ENCODE results near the gene SLC39A7.

Gene SLC39A7

DNA sequence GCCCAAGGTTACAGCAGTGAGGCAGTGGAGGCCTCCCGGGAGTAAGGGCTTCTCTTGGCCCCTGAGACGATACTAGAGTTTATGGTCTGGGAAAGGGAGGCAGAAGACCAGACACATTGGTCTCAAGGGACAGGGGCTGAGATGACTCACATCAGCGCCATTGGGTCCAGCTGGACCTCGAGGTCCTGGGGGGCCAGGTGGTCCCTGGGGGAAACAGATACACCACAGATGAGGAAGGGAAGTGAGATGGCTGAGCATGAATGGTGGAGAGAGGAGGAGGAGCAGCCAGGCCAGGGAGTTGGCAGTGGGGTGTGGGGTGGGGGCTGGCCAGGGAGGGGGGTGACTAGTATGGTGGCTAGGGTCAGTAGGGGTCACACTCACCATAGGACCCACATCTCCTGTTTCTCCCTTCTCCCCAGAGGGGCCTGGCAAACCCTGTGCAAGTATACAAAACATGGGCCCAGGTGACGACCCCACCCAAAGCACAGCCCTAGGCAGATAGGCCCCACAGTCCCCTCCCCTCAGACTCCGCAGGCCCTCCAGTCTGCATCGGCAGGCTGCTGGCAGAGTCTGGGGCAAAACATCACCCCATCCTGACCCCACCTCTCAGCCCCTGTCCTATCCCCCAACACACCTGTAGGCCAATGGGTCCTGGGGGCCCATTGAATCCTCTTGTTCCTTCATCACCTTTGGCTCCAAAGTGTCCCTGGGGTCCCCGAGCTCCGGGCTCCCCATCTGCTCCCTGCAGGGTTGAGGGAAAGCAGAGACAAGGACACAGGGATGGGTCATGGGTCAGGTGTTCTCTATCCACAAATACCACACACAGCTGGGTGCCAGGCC is 30.3 kb upstream of the SLC39A7 start:
- no peak for DNase-seq (ENCODE audit: low read depth)

DNA sequence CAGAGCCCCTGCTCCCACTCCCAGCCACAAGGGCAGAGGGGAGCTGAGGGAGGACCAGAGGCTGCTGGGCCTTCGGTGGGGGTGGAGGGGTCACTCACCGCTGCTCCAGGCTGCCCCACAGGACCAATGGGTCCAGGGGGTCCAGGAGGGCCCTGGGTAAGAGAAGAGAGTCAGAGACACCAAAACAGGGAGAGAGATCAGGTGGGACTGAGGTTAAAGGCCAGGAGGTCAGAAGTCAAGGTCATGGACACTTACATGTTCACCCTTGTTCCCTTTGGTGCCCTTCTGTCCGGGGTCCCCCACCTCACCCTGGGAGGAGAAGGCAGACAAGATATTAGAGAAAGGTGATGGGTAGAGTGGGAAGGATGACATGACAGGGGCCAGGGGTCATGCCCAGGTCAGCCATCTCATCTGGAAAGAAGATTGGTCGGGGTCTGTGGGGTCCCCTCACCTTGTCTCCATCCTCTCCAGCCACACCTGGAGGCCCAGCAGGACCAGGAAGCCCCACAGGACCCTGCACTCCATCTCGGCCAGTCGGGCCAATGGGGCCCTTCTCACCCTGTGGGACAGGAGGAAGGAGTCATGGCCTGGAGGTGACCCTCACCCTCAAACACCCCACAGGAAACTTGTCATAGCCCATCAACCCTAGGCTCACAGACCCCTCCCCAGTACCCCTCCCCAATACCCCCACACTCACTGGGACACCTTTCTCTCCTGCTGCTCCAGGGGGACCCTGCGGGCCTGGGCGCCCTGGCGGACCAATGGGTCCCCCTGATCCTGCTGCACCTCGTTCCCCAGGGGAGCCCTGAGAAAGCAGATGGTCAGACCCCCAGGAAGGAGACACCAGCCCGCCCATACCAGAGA is 29.4 kb upstream of the SLC39A7 start:
- DNase-seq (ENCODE audit: low read depth): no peak

- no peak for DNase-seq (ENCODE audit: low read depth)
Measured at GRCh38 chr6:33171880-33172687, 28.6 kb upstream of the SLC39A7 start.

- DNase-seq (ENCODE audit: low read depth): no peak
Measured at GRCh38 chr6:33172688-33173534, 27.8 kb upstream of the SLC39A7 start.

DNA sequence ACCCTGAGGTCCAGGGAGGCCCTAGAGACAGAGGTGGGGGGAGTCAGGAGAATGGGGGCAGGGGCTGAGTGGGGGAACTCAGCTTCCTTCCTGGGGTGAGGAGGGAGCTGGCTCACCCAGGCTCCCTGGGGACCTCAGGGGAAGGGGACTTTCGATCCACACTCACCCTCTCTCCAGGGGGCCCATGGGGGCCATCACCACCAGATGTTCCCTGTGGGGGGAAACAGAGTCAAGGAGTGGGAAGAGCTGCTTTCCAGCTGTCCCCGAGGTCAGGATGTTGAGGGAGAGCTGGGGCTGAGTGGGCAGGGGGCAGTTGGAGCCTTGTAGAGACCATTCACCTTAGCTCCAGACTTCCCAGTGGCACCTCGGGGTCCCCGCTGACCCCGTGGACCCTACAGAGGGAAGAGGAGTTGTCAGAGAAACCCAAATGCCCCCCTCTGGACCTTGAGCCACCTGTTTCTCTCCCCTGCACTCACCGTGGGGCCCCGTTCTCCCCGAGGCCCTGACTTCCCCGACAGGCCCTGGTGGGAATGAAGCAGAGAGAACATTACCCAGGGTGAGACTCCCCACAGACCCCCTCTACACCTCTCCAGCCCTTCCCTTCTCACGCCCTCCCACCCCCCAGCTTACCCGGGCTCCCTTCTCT is 27.0 kb upstream of the SLC39A7 start:
- no peak for DNase-seq (ENCODE audit: low read depth)

DNA sequence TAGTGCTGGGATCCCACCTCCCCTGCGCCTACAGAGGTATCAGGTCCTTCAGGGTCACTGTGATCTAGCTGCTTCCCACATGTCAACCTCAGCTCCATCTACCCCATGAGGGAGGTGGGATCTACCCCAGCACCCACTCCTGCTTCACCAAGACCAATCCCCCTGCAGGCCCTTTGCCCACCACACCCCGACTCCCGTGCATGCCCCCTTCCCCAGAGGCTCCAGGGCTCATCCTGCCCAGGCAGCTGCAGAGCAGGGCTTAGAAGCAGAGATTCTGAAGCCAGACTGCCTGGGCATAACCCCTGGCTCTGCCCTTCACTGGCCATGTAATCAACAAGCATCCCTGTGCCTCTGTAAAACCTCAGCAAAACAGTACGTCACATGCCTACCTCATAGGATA is 25.9 kb upstream of the SLC39A7 start:
- DNase-seq (ENCODE audit: low read depth): no peak

GRCh38 chr6:33175436-33176069 is 25.1 kb upstream of the SLC39A7 start:
- no peak for DNase-seq (ENCODE audit: low read depth)

DNA sequence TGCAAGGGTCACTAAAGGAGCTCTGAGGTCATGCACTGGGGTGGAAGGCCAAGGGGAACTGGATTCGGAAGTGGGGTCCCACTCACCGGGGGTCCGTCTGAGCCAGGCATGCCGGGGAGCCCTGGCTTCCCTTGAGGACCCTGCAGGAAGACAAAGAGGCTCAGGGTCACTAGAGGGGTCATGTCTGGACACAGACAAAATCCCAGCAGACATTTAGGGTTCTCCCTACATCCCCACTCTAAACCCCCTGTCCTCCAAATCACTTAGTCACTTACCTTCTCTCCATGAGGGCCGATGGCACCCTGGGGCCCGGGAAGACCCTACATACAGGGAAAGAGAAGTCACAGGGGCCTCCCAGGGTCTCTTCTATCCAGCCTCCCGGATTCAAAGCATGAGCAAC is 23.8 kb upstream of the SLC39A7 start:
- DNase-seq (ENCODE audit: low read depth): no peak

GRCh38 chr6:33177552-33178446 is 22.9 kb upstream of the SLC39A7 start:
- DNase-seq (ENCODE audit: low read depth): no peak

- DNase-seq (ENCODE audit: low read depth): no peak
Measured at GRCh38 chr6:33178755-33179475, 21.8 kb upstream of the SLC39A7 start.

GRCh38 chr6:33181141-33181540 is 19.5 kb upstream of the SLC39A7 start:
- no peak for DNase-seq (ENCODE audit: low read depth)

DNA sequence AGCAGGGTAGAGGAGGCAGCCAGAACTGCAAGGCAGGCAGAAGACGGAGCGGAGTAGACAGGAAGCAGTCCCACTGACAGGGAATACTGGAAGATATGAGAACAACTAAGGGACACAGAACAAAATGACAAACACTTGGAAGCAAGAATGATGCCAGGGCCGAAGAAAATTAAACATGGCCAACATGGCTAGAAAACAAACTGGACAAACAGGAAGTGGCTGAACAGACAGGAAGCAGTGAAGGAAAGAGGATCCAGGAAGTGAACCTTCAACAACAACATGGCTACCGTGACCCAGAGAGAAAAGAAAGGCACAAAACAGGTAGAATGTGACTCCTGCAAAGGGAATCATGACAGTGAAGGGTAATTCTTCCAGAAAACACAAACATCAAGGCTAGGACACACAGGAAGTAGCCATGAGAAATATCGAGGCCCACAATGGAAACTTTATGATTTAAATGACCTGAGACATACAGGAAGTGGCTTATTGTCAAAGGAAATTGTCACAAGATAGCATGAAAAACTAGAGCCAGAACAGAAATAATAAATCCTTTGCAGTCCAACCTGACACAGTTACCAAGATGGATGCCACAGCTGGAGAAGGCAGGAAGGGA is 17.5 kb upstream of the SLC39A7 start:
- no peak for DNase-seq (ENCODE audit: low read depth)

- no peak for DNase-seq (ENCODE audit: low read depth)
Measured at GRCh38 chr6:33185190-33185589, 15.5 kb upstream of the SLC39A7 start.

GRCh38 chr6:33185654-33186187 is 14.9 kb upstream of the SLC39A7 start:
- DNase-seq (ENCODE audit: low read depth): no peak

GRCh38 chr6:33187809-33188208 is 12.9 kb upstream of the SLC39A7 start:
- no peak for DNase-seq (ENCODE audit: low read depth)

- DNase-seq (ENCODE audit: low read depth): no peak
Measured at GRCh38 chr6:33189164-33189563, 11.5 kb upstream of the SLC39A7 start.

DNA sequence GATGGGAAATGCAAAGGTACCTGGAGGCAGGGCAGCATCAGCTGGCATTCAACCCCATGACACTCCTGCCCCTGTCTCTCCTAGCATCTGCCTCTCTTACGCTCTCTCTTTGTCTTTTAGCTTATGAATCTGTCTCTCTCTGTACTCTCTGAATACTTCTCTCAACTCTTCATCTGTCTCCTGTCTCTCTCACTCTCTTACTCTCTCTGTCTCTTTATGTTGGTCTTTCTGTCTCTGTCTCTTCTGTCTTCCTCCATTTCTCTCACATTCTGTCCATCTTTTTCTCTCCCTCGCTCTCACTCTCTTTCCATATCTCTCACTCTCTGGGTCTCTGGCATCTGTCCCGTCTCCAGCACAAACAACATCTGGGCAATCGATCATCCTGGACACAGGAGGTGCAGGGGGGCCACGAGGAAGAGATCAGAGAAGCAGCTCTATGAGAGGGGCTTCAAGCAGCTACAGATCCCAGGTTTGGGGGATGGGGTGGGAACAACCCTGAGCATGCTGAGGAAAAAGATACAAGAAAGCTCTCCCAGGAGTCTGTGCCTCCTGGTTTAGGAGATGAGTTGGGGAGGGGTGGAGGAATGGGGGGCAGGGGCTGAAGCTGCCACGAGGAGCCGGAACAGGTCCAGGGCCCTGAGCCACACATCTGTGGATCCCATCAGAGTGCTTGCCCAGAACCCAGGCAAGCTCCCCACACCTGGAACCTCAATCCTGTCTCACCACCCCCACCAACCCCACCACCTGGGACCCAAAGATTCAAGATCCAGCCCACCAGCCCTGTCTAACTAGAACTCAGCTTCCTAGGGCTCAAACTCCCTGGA is 10.8 kb upstream of the SLC39A7 start:
- no peak for DNase-seq (ENCODE audit: low read depth)
